ENCODE measurements around the gene ANKRD34B. TPM values are rescaled to one million over a fixed set of nuclear protein-coding genes. Genes with fewer than 3 reads are reported as not detected.

Gene ANKRD34B
- total RNA-seq, 2 donors from 2014 or later = not detected

- Histone ChIP-seq H3K9me3 (no peaks in the 10 kb centered on the region), H3K27me3 (replicated peaks; ENCODE audit: insufficient read depth) (no peaks in the 10 kb centered on the region), H3K4me3 (no peak overlapping the region), H3K27ac (no peak overlapping the region), H3K36me3 (no peaks in the 10 kb centered on the region), H3K4me1 (ENCODE audit: control insufficient read depth in 1 of 2, low read depth in 2 of 2) (peaks cover 5 to 15% of the 10 kb centered on the region in 2 donors)
- DNase-seq (ENCODE audit: low spot score) (no peak), ATAC-seq (ENCODE audit: insufficient number of reproducible peaks, low FRiP score, low read depth) (no peak)
- no peak for TF ChIP-seq CTCF (IDR thresholded peaks at IDR 0.05)
Observed at GRCh38 chr5:80573062-80573461, 3.0 kb upstream of the ANKRD34B start.

- Histone ChIP-seq H3K4me1 (ENCODE audit: control insufficient read depth in 1 of 2, low read depth in 2 of 2) (peaks cover 5 to 15% of the 10 kb centered on the region in 2 donors), H3K27ac (no peak overlapping the region), H3K4me3 (peak overlapping the region; percentile 63), H3K9me3 (no peaks in the 10 kb centered on the region), H3K36me3 (no peaks in the 10 kb centered on the region), H3K27me3 (replicated peaks; ENCODE audit: insufficient read depth) (no peaks in the 10 kb centered on the region)
- DNase-seq (ENCODE audit: low spot score) (no peak), ATAC-seq (ENCODE audit: insufficient number of reproducible peaks, low FRiP score, low read depth) (no peak)
- no peak for TF ChIP-seq CTCF (IDR thresholded peaks at IDR 0.05)
Observed at GRCh38 chr5:80569086-80569960, 757 bp downstream of the ANKRD34B start.

GRCh38 chr5:80568251-80568650 lies 1.8 kb downstream of the ANKRD34B start:
- no peaks in the 10 kb centered on the region for H3K36me3 ChIP-seq
- no peaks in the 10 kb centered on the region for H3K27me3 ChIP-seq (replicated peaks; ENCODE audit: insufficient read depth)
- ATAC-seq (ENCODE audit: insufficient number of reproducible peaks, low FRiP score, low read depth) (no peak), DNase-seq (ENCODE audit: low spot score) (no peak)
- H3K4me3 ChIP-seq = no peak overlapping the region
- peaks cover 5 to 15% of the 10 kb centered on the region in 2 donors for H3K4me1 ChIP-seq (ENCODE audit: control insufficient read depth in 1 of 2, low read depth in 2 of 2)
- no peak overlapping the region for H3K27ac ChIP-seq
- no peaks in the 10 kb centered on the region for H3K9me3 ChIP-seq
- no peak for TF ChIP-seq CTCF (IDR thresholded peaks at IDR 0.05)

- ATAC-seq (ENCODE audit: insufficient number of reproducible peaks, low FRiP score, low read depth) (no peak), DNase-seq (ENCODE audit: low spot score) (no peak)
- Histone ChIP-seq H3K4me1 (ENCODE audit: control insufficient read depth in 1 of 2, low read depth in 2 of 2) (peaks cover 5 to 15% of the 10 kb centered on the region in 2 donors), H3K9me3 (no peaks in the 10 kb centered on the region), H3K27me3 (replicated peaks; ENCODE audit: insufficient read depth) (no peaks in the 10 kb centered on the region), H3K36me3 (no peaks in the 10 kb centered on the region), H3K27ac (no peak overlapping the region), H3K4me3 (no peak overlapping the region)
- no peak for TF ChIP-seq CTCF (IDR thresholded peaks at IDR 0.05)
Observed at GRCh38 chr5:80566711-80567259, 3.3 kb downstream of the ANKRD34B start.

- Histone ChIP-seq H3K27me3 (replicated peaks; ENCODE audit: insufficient read depth) (no peaks in the 10 kb centered on the region), H3K36me3 (no peaks in the 10 kb centered on the region), H3K4me3 (no peak overlapping the region), H3K27ac (no peak overlapping the region), H3K9me3 (no peaks in the 10 kb centered on the region), H3K4me1 (ENCODE audit: control insufficient read depth in 1 of 2, low read depth in 2 of 2) (peaks cover 5 to 13% of the 10 kb centered on the region in 2 donors)
- DNase-seq (ENCODE audit: low spot score) = no peak
- no peak for ATAC-seq (ENCODE audit: insufficient number of reproducible peaks, low FRiP score, low read depth)
- no peak for TF ChIP-seq CTCF (IDR thresholded peaks at IDR 0.05)
Observed at GRCh38 chr5:80565330-80565729, 4.8 kb downstream of the ANKRD34B start.
